Measurements from ENCODE around the gene MAML3.

MAML3 gene

GRCh38 chr4:139907001-139907809 lies 246.8 kb downstream of the MAML3 start:
- H3K36me3 ChIP-seq (ENCODE audit: insufficient read depth, low read length): no peaks in the 10 kb centered on the region
- no peak overlapping the region for H3K9ac ChIP-seq (ENCODE audit: low read depth, low read length)
- peaks cover 3% of the 10 kb centered on the region for H3K9me3 ChIP-seq (ENCODE audit: control insufficient read depth, insufficient read depth, low read length)
- no peaks in the 10 kb centered on the region for H3K4me1 ChIP-seq (ENCODE audit: insufficient read depth, low read length)

GRCh38 chr4:139905489-139905888 lies 248.5 kb downstream of the MAML3 start:
- no peaks in the 10 kb centered on the region for H3K36me3 ChIP-seq (ENCODE audit: insufficient read depth, low read length)
- no peak overlapping the region for H3K9ac ChIP-seq (ENCODE audit: low read depth, low read length)
- H3K9me3 ChIP-seq (ENCODE audit: control insufficient read depth, insufficient read depth, low read length): peaks cover 3% of the 10 kb centered on the region
- H3K4me1 ChIP-seq (ENCODE audit: insufficient read depth, low read length): peaks cover 15% of the 10 kb centered on the region

- Histone ChIP-seq H3K36me3 (ENCODE audit: insufficient read depth, low read length) (no peaks in the 10 kb centered on the region), H3K9me3 (ENCODE audit: control insufficient read depth, insufficient read depth, low read length) (peaks cover 3% of the 10 kb centered on the region), H3K9ac (ENCODE audit: low read depth, low read length) (no peak overlapping the region), H3K4me1 (ENCODE audit: insufficient read depth, low read length) (peaks cover 15% of the 10 kb centered on the region)
Observed at GRCh38 chr4:139904406-139904805, 249.6 kb downstream of the MAML3 start.

GRCh38 chr4:139903845-139904244 lies 250.1 kb downstream of the MAML3 start:
- H3K36me3 ChIP-seq (ENCODE audit: insufficient read depth, low read length): no peaks in the 10 kb centered on the region
- H3K4me1 ChIP-seq (ENCODE audit: insufficient read depth, low read length): peaks cover 15% of the 10 kb centered on the region
- H3K9ac ChIP-seq (ENCODE audit: low read depth, low read length): no peak overlapping the region
- peaks cover 3% of the 10 kb centered on the region for H3K9me3 ChIP-seq (ENCODE audit: control insufficient read depth, insufficient read depth, low read length)

GRCh38 chr4:139902321-139903320 lies 251.4 kb downstream of the MAML3 start:
- Histone ChIP-seq H3K4me1 (ENCODE audit: insufficient read depth, low read length) (peaks cover 15% of the 10 kb centered on the region), H3K9ac (ENCODE audit: low read depth, low read length) (no peak overlapping the region), H3K9me3 (ENCODE audit: control insufficient read depth, insufficient read depth, low read length) (peaks cover 3% of the 10 kb centered on the region), H3K36me3 (ENCODE audit: insufficient read depth, low read length) (no peaks in the 10 kb centered on the region)

GRCh38 chr4:139901531-139902320 lies 252.3 kb downstream of the MAML3 start:
- Histone ChIP-seq H3K36me3 (ENCODE audit: insufficient read depth, low read length) (no peaks in the 10 kb centered on the region), H3K4me1 (ENCODE audit: insufficient read depth, low read length) (peaks cover 15% of the 10 kb centered on the region), H3K9ac (ENCODE audit: low read depth, low read length) (no peak overlapping the region), H3K9me3 (ENCODE audit: control insufficient read depth, insufficient read depth, low read length) (peaks cover 3% of the 10 kb centered on the region)

- H3K9me3 ChIP-seq (ENCODE audit: control insufficient read depth, insufficient read depth, low read length): peaks cover 3% of the 10 kb centered on the region
- H3K36me3 ChIP-seq (ENCODE audit: insufficient read depth, low read length): no peaks in the 10 kb centered on the region
- H3K4me1 ChIP-seq (ENCODE audit: insufficient read depth, low read length): peaks cover 15% of the 10 kb centered on the region
- no peak overlapping the region for H3K9ac ChIP-seq (ENCODE audit: low read depth, low read length)
Observed at GRCh38 chr4:139900964-139901376, 253.0 kb downstream of the MAML3 start.

GRCh38 chr4:139899346-139899745 lies 254.6 kb downstream of the MAML3 start:
- Histone ChIP-seq H3K4me1 (ENCODE audit: insufficient read depth, low read length) (peaks cover 15% of the 10 kb centered on the region), H3K36me3 (ENCODE audit: insufficient read depth, low read length) (no peaks in the 10 kb centered on the region), H3K9me3 (ENCODE audit: control insufficient read depth, insufficient read depth, low read length) (no peaks in the 10 kb centered on the region), H3K9ac (ENCODE audit: low read depth, low read length) (no peak overlapping the region)

GRCh38 chr4:139898293-139898692 lies 255.7 kb downstream of the MAML3 start:
- Histone ChIP-seq H3K9me3 (ENCODE audit: control insufficient read depth, insufficient read depth, low read length) (no peaks in the 10 kb centered on the region), H3K9ac (ENCODE audit: low read depth, low read length) (no peak overlapping the region), H3K4me1 (ENCODE audit: insufficient read depth, low read length) (peaks cover 19% of the 10 kb centered on the region), H3K36me3 (ENCODE audit: insufficient read depth, low read length) (no peaks in the 10 kb centered on the region)

GRCh38 chr4:139896091-139896604 lies 257.8 kb downstream of the MAML3 start:
- Histone ChIP-seq H3K9me3 (ENCODE audit: control insufficient read depth, insufficient read depth, low read length) (no peaks in the 10 kb centered on the region), H3K36me3 (ENCODE audit: insufficient read depth, low read length) (no peaks in the 10 kb centered on the region), H3K9ac (ENCODE audit: low read depth, low read length) (no peak overlapping the region), H3K4me1 (ENCODE audit: insufficient read depth, low read length) (peaks cover 14% of the 10 kb centered on the region)

- Histone ChIP-seq H3K9me3 (ENCODE audit: control insufficient read depth, insufficient read depth, low read length) (no peaks in the 10 kb centered on the region), H3K4me1 (ENCODE audit: insufficient read depth, low read length) (peaks cover 9% of the 10 kb centered on the region; the same call in 1 of the 2 replicates), H3K36me3 (ENCODE audit: insufficient read depth, low read length) (no peaks in the 10 kb centered on the region), H3K9ac (ENCODE audit: low read depth, low read length) (no peak overlapping the region)
Observed at GRCh38 chr4:139893801-139894200, 260.2 kb downstream of the MAML3 start.

GRCh38 chr4:139892973-139893736 lies 260.8 kb downstream of the MAML3 start:
- H3K4me1 ChIP-seq (ENCODE audit: insufficient read depth, low read length): peaks cover 14% of the 10 kb centered on the region
- no peaks in the 10 kb centered on the region for H3K9me3 ChIP-seq (ENCODE audit: control insufficient read depth, insufficient read depth, low read length)

GRCh38 chr4:139890816-139891215 lies 263.2 kb downstream of the MAML3 start:
- H3K36me3 ChIP-seq (ENCODE audit: insufficient read depth, low read length): no peaks in the 10 kb centered on the region
- no peaks in the 10 kb centered on the region for H3K9me3 ChIP-seq (ENCODE audit: control insufficient read depth, insufficient read depth, low read length)
- H3K4me1 ChIP-seq (ENCODE audit: insufficient read depth, low read length): peaks cover 23% of the 10 kb centered on the region
- no peak overlapping the region for H3K9ac ChIP-seq (ENCODE audit: low read depth, low read length)

More at GRCh38 chr4:139892973-139893736, 260.8 kb downstream of the MAML3 start:
- Histone ChIP-seq H3K36me3 (ENCODE audit: insufficient read depth, low read length) (no peaks in the 10 kb centered on the region), H3K9ac (ENCODE audit: low read depth, low read length) (no peak overlapping the region)
